ENCODE results near the gene C1QA.

Gene C1QA

DNA sequence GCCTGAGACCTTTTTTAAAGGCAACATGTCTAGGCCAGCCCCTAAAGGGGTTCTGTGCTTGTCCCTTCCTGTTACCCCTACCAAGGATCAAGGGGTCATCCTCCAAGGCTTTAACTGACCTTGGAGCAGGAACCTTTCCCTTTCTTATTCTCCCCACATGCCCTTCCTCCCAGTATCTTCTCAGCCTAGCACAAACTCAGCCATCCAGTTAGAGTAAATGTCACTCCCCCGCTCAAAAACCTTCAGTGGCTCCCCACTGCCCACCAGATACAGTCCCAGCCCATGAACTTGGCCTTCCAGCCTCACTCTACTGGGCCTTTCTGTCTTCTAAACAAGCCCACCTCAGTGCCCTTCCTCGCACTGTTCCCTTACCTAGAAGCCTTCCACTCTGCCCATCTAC is 25.5 kb downstream of the C1QA start:
- Histone ChIP-seq H4K20me1 (ENCODE audit: insufficient read depth, low read length) (no peaks in the 10 kb centered on the region), H3K79me2 (ENCODE audit: insufficient read depth, low read length) (no peaks in the 10 kb centered on the region), H3K4me3 (ENCODE audit: low read depth in 1 of 2, low read length in 2 of 2) (no peak overlapping the region), H3K4me2 (ENCODE audit: insufficient read depth, low read length) (no peak overlapping the region), H3K27ac (ENCODE audit: low read length) (no peak overlapping the region), H2AFZ (ENCODE audit: low read depth, low read length) (no peak overlapping the region), H3K36me3 (ENCODE audit: insufficient read depth, low read length) (no peaks in the 10 kb centered on the region), H3K9ac (ENCODE audit: low read depth, low read length) (no peak overlapping the region), H3K27me3 (ENCODE audit: insufficient read depth, low read length, poor library complexity) (peaks cover 6% of the 10 kb centered on the region), H3K9me3 (ENCODE audit: insufficient read depth, low read length, severe bottlenecking) (no peaks in the 10 kb centered on the region), H3K4me1 (ENCODE audit: insufficient read depth, low read length) (no peaks in the 10 kb centered on the region)
- DNase-seq (no peak), ATAC-seq (ENCODE audit: insufficient read depth, low read depth) (no peak)
- no peak for TF ChIP-seq EZH2 (IDR thresholded peaks at IDR 0.05; ENCODE audit: borderline replicate concordance, low read depth, low read length, severe bottlenecking)
- TF ChIP-seq, protein P1, sequence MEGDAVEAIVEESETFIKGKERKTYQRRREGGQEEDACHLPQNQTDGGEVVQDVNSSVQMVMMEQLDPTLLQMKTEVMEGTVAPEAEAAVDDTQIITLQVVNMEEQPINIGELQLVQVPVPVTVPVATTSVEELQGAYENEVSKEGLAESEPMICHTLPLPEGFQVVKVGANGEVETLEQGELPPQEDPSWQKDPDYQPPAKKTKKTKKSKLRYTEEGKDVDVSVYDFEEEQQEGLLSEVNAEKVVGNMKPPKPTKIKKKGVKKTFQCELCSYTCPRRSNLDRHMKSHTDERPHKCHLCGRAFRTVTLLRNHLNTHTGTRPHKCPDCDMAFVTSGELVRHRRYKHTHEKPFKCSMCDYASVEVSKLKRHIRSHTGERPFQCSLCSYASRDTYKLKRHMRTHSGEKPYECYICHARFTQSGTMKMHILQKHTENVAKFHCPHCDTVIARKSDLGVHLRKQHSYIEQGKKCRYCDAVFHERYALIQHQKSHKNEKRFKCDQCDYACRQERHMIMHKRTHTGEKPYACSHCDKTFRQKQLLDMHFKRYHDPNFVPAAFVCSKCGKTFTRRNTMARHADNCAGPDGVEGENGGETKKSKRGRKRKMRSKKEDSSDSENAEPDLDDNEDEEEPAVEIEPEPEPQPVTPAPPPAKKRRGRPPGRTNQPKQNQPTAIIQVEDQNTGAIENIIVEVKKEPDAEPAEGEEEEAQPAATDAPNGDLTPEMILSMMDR (IDR thresholded peaks at IDR 0.05; ENCODE audit: borderline replicate concordance, extremely low read depth, low read length, poor library complexity, severe bottlenecking), result no peak

DNA sequence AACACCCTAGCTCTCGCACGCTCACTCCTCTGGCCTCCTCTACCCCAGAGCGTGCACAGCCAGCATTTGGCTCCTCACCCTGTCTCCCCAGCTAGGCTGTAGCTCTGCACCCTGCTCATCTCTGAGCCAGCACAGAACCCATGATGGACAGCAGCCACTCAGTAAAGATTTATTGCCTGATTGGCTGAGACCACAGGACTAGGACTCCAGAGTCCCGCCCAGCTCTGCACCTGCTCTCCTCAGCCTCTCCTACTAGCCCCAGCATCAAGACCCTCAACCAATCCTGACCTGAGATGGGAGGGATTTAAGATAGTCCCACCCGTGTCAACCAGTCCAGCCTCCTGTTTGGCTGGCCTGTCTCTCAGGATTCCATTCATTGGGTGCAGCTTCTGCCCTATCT is 25.9 kb downstream of the C1QA start:
- H3K27me3 ChIP-seq (ENCODE audit: insufficient read depth, low read length, poor library complexity), result peaks cover 5% of the 10 kb centered on the region
- no peak overlapping the region for H3K4me2 ChIP-seq (ENCODE audit: insufficient read depth, low read length)
- no peak overlapping the region for H3K27ac ChIP-seq (ENCODE audit: low read length)
- no peaks in the 10 kb centered on the region for H4K20me1 ChIP-seq (ENCODE audit: insufficient read depth, low read length)
- no peak overlapping the region for H2AFZ ChIP-seq (ENCODE audit: low read depth, low read length)
- no peaks in the 10 kb centered on the region for H3K9me3 ChIP-seq (ENCODE audit: insufficient read depth, low read length, severe bottlenecking)
- peak; percentile 69 for ATAC-seq (ENCODE audit: insufficient read depth, low read depth)
- no peak overlapping the region for H3K4me3 ChIP-seq (ENCODE audit: low read depth in 1 of 2, low read length in 2 of 2)
- H3K79me2 ChIP-seq (ENCODE audit: insufficient read depth, low read length), result no peaks in the 10 kb centered on the region
- no peaks in the 10 kb centered on the region for H3K4me1 ChIP-seq (ENCODE audit: insufficient read depth, low read length)
- peak; percentile 20 for DNase-seq
- no peak overlapping the region for H3K9ac ChIP-seq (ENCODE audit: low read depth, low read length)
- TF ChIP-seq, protein P1 (IDR thresholded peaks at IDR 0.05; ENCODE audit: borderline replicate concordance, extremely low read depth, low read length, poor library complexity, severe bottlenecking), result no peak
- TF ChIP-seq EZH2 (IDR thresholded peaks at IDR 0.05; ENCODE audit: borderline replicate concordance, low read depth, low read length, severe bottlenecking), result no peak
- no peaks in the 10 kb centered on the region for H3K36me3 ChIP-seq (ENCODE audit: insufficient read depth, low read length)

DNA sequence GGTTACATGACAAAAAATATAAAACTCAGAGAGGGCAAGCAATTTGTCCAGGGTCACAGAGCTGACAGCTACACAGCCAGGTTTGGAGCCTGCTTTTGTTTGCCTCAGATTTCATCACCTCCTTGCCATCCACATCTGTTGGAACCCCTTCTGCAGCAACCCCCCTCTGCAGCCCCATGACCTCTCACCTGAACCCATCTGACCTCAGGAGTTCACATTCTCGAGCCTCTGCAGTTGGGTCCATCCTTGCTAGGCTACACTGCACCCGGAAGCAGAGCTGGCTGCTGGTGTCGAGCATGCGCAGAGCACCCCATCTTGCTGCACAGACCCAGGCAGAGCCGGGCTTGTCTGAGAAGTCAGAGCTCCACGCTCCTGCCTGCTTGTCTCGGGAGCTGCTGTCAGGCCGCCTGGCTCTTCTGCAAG is 26.6 kb downstream of the C1QA start:
- no peak for DNase-seq
- H3K79me2 ChIP-seq (ENCODE audit: insufficient read depth, low read length), result no peaks in the 10 kb centered on the region
- no peak overlapping the region for H3K27ac ChIP-seq (ENCODE audit: low read length)
- no peak for TF ChIP-seq EZH2 (IDR thresholded peaks at IDR 0.05; ENCODE audit: borderline replicate concordance, low read depth, low read length, severe bottlenecking)
- TF ChIP-seq, protein P1 (IDR thresholded peaks at IDR 0.05; ENCODE audit: borderline replicate concordance, extremely low read depth, low read length, poor library complexity, severe bottlenecking), result no peak
- no peaks in the 10 kb centered on the region for H3K36me3 ChIP-seq (ENCODE audit: insufficient read depth, low read length)
- no peak overlapping the region for H2AFZ ChIP-seq (ENCODE audit: low read depth, low read length)
- no peak overlapping the region for H3K4me2 ChIP-seq (ENCODE audit: insufficient read depth, low read length)
- no peaks in the 10 kb centered on the region for H3K4me1 ChIP-seq (ENCODE audit: insufficient read depth, low read length)
- H4K20me1 ChIP-seq (ENCODE audit: insufficient read depth, low read length), result no peaks in the 10 kb centered on the region
- no peak for ATAC-seq (ENCODE audit: insufficient read depth, low read depth)
- peaks cover 5% of the 10 kb centered on the region for H3K27me3 ChIP-seq (ENCODE audit: insufficient read depth, low read length, poor library complexity)
- no peak overlapping the region for H3K9ac ChIP-seq (ENCODE audit: low read depth, low read length)
- no peaks in the 10 kb centered on the region for H3K9me3 ChIP-seq (ENCODE audit: insufficient read depth, low read length, severe bottlenecking)
- no peak overlapping the region for H3K4me3 ChIP-seq (ENCODE audit: low read depth in 1 of 2, low read length in 2 of 2)

DNA sequence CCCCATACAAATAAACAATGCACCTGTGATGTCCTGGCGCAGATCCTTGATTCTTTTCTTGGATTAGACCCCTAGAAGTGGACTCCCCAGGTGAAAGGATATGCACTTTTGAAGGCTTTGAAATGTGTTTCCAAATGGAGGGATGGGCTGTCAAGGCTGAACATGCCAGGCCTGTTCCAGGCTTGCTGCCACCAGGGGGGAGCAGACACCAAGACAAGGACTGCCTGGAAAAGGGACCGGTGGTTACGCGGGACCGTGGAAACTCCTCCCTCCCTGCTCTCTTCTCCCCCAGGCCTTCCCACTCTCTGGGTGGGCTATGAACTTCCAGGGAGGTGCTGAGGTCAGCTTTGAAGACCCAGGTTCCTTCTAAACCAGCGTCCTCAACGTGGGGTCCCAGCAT is 29.3 kb downstream of the C1QA start:
- no peaks in the 10 kb centered on the region for H3K36me3 ChIP-seq (ENCODE audit: insufficient read depth, low read length)
- H3K27ac ChIP-seq (ENCODE audit: low read length), result no peak overlapping the region
- no peak overlapping the region for H3K4me2 ChIP-seq (ENCODE audit: insufficient read depth, low read length)
- peaks cover 3% of the 10 kb centered on the region for H3K27me3 ChIP-seq (ENCODE audit: insufficient read depth, low read length, poor library complexity)
- no peaks in the 10 kb centered on the region for H3K79me2 ChIP-seq (ENCODE audit: insufficient read depth, low read length)
- no peak for TF ChIP-seq EZH2 (IDR thresholded peaks at IDR 0.05; ENCODE audit: borderline replicate concordance, low read depth, low read length, severe bottlenecking)
- TF ChIP-seq, protein P1 (IDR thresholded peaks at IDR 0.05; ENCODE audit: borderline replicate concordance, extremely low read depth, low read length, poor library complexity, severe bottlenecking), result peak; percentile 44
- H4K20me1 ChIP-seq (ENCODE audit: insufficient read depth, low read length), result peaks cover 4% of the 10 kb centered on the region; the same call in 1 of the 2 replicates
- H3K4me3 ChIP-seq (ENCODE audit: low read depth in 1 of 2, low read length in 2 of 2), result no peak overlapping the region
- no peaks in the 10 kb centered on the region for H3K4me1 ChIP-seq (ENCODE audit: insufficient read depth, low read length)
- DNase-seq (no peak), ATAC-seq (ENCODE audit: insufficient read depth, low read depth) (no peak)
- H3K9me3 ChIP-seq (ENCODE audit: insufficient read depth, low read length, severe bottlenecking), result no peaks in the 10 kb centered on the region
- H3K9ac ChIP-seq (ENCODE audit: low read depth, low read length), result no peak overlapping the region
- H2AFZ ChIP-seq (ENCODE audit: low read depth, low read length), result no peak overlapping the region
